HG03060 (cell line): ENCODE measurements around the gene KIFC3.
"Not testable (repeated sequence)": the region's sequence is repeated elsewhere in the genome, so short reads cannot be mapped to it uniquely, and the experiment has no call there.

Experiments
- ATAC-seq: cut with Tn5 transposase; IDR thresholded peaks from one replicate; pipeline ENCODE4 v1.9.1; 2021; ENCODE audit warnings: low read depth, moderate number of reproducible peaks; ENCODE audit not compliant: unreplicated experiment

KIFC3 gene

DNA sequence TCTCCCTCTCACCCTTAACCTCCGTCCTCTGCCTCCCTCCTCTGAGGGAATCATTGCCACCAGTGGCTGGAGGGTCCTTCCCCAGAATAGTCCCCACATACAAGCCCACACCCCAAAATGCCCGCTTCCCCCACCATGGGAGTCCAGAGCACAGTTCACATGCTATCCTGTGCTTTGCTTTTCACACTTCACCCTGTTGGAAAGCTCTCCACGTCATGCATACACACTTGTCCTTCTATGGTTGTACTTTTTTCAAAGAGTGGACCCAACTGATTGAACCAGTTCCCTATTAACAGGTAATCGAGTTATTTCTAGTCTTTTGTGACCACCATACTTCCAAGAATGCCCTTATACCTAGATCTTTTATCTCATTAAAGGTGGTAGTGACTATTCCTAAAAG, 23.8 kb upstream of the KIFC3 start:
- no peak for ATAC-seq

DNA sequence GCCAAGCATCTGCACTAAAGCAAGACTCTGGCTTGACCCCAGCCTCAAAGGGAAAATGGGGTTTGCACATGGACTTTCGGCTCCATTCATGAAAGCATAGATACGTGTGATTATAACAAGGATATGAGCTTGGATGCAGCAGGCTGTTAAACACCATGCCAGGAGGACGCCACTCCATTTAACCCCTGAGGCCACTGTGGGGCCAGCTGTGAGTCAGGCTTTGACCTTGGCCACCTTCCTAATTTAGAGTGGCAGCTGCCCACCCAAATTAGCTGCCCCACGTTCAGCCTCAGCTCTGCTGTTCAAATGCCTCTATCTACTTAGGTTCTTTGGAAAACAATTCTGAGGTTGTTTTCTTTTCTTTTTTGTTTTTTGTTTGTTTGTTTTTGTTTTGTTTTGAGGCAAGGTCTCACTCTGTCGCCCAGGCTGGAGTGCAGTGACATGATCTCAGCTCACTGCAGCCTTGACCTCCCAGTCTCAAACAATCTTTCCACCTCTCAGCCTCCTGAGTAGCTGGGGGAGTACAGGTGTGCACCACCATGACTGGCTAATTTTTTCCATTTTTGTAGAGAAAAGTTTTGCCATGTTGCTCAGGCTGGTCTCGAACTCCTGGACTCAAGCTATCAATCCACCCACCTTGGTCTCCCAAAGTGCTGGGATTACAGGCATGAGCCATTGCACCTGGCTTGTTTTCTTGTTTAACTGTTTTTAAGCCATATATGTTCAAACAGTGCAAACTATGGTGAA, 23.2 kb upstream of the KIFC3 start:
- ATAC-seq: no peak

DNA sequence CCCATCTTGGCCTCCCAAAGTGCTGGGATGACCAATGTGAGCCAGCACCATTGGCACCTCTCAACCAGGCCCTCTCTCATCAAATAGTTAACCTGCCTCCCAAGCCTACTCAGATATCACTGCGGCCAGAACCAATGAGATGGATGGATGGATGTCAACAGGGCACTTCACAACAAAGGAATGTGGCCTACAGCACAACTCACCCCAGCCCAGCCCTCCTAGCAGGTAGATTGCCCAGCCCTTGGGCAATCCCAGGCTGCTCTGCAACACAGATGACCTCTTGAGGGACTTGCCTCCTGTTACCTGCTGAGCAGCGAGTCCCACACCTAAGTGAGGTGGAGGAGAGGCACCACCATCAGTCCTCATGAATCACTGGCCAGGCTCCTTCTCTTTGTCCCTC, 22.6 kb upstream of the KIFC3 start:
- no peak for ATAC-seq

DNA sequence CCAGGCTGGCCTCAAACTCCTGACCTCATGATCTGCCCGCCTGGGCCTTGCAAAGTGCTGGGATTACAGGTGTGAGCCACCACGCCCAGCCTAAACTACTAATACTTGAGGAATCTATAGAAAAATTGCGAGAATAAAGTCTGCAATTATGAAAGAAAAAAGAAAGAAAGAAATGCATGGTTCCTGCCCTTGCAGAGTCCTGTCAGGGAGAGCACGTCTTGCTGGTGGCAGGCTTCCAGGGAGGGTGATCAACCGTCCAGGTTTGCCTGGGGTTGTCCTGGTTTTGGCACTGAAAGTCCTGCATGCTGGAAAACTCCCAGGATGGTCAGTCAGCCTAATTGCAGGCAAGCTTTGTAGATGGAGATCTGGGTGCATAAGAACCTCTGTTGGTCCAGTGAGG, 21.5 kb upstream of the KIFC3 start:
- no peak for ATAC-seq

DNA sequence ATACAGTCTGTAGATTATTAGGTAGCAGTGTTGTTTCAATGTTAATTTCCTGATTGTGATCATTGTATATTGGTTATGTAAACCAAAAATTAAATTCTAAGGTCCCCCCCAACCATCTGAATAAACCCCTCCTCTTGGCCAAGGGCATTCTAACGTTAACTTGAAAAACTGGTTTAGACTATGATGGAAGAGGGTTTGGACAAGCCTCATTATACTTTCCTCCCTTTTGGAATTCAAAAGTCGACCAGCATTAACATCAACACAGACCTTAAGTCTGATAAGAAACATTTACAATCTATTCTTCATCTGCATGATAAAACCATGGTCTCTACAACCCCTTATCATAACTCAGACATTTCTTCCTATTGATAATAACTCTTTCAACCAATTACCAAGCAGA, 20.6 kb upstream of the KIFC3 start:
- ATAC-seq: no peak

DNA sequence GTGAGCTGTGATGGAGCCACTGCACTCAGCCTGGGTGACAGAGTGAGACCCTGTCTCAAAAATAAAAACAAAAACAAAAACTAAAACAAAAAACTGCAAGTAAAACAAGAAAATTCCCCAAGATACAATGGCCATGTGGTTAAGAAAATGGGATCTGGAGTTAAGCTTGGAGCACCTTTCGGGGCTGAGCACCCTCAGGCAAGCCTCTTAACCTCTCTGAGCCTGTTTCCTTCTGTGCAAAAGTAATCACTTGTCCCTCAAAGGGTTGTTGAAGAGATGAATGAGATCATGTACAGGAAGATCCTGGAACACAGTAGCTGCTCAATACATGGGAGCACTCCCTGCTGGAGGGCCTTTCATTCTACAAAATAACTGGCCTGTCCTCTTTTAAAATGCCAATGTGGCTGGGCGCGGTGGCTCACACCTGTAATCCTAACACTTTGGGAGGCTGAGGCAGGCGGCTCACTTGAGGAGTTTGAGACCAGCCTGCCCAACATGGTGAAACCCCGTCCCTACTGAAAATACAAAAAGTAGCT, 19.8 kb upstream of the KIFC3 start:
- no peak for ATAC-seq

DNA sequence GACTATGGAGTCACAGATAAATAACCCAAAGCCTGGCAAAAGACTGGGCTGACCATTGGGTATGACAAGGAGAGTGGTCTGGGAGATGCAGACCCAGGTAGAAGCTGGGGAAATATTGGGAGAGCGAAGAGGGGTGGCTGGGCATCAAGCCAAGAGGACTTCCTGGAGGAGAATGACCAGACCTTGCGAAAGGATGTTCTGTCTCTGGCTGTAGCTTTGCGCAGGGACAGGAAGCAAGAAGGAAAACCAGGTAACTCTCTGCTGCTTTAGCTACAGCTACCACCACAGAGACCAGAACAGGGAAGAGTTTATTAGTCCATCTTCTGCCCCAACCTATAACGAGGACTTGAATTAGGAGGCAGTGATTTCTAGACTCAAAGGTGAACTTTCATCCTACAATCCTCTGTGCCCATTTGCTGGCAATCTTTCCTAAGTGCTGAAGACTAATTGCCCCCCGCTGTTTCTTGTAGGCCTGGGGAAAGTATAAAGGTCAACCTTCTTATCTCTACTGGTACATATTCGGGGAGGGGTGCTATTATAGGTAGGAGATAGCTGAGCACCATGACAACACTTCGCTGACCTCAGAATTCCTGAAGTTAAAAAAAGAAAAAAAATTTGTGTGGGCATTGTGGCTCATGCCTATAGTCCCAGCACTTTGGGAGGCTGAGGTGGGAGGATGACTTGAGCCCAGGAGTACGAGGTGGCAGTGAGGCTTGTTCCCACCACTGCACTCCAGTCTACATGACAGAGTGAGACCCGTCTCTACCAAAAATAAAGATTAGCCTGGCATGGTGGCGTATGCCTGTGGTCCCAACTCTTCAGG, 19.1 kb upstream of the KIFC3 start:
- no peak for ATAC-seq

DNA sequence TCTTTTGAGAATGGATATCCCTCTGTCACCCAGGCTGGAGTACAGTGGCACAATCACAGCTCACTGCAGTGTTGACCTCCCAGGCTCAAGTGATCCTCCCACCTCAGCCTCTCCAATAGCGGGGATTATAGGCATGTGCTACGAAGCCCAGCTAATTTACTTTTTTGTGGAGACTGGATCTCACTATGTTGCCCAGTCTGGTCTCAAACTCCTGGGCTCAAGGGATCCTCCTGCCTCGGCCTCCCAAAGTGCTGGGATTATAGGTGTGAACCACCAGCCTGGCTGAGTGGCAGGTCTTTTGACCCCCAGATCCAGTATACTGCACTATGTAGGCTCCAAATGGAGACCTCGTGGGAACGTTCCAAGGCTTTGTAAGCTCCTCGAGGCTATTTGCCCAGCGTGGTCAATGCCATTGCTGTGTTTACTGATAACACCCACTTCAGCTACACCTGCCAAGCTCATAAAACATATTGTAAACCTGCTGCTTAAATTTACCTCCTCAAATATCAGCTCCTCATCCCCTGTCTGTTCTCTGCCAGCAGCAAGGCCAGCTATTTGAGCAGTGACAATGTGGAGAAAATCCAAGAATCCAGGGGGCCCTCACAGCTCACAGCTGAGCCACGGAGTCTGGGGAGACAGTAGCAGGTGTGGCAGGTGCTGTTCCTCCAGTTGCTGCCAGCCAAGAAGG, 16.2 kb upstream of the KIFC3 start:
- ATAC-seq: no peak

DNA sequence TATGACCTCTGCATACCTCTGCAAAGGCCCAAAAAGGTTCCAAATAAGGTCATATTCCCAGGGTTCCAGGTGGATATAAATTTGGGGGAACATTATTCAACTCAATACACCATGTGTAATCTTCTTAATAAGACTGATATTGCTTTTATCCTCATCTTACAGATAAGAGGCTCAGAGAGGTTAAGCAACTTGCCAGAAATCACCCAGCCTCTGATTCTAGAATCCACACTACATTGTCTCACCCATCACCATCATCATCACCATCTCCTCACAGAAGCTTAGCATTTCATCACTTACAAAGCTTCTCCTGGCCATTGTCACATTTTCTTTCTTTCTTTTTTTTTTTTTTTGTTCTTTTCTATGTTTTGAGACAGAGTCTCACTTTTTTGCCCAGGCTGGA, 15.4 kb upstream of the KIFC3 start:
- ATAC-seq: no peak

DNA sequence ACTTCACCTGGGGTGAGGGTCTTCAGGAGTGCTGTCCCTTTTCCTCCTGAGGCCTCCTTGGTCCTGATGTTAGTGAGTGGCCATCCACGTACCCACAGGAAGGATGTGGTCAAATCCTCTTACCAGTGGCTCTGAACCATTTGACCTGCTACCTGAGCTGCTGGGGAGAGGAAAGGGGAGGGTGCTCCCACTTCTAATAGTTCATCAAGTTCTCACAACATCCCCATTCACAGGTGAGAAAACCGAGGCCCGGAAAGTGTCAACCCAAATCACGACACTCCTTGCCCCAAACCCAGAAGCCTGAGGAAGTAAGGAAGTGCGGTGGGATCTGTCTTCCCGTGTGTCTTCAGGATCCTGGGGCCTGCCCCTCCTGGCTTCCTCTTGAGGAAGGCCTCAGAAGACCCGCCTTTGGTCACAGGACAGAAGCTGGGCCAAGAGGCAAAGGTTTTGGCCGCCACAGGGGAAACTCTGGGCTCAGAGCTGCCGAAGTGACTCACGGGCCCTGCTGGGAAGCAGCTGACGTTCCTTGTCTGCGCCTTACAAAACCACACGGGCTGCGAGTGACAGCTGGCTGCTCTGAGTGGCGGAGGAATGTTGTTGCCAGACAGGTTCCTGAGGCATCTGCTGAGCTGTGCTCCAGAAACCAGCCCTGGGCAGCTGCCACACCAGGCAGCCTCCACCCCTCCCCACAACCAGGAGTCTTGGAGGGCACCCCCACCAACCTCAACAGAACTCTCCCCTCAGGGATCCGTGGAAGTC, 13.9 kb upstream of the KIFC3 start:
- ATAC-seq: no peak

DNA sequence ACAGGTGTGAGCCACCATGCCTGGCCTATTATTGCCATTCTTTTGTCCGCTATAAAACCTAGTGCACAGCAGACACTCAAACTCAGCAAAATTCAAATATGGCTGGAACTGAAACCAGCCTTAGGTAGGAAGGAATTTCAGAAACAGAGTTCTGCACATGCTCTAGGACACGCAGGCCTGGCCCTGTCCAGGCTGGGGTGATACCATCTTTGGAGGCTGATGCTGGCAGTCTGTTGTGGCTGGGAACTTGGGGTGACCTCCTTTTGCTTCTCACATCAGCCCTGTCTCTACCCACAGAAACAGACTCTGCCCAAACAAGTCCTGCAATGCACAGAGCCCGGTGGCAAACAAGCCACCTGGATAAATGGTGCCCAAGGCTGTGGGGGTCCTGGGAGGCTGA, 12.6 kb upstream of the KIFC3 start:
- ATAC-seq: no peak

DNA sequence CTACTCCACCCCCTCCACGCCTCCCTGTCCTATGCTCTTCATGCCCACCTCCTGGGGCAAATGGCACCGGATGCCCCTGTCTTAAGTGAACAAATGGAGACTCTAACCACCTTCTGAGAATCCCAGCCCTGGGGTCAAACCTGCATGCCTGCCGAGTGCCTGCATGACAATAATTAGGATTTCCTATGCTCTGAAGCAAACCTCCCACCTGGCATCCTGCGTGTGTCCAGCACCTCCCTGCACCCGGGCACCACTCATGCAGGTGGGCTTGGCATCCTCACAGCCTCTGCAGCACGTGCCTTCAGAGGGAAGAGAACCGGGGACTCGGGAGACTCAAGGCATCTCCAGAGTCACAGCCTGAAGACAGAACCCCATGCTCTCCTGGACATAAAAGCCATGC, 11.2 kb upstream of the KIFC3 start:
- ATAC-seq: no peak

DNA sequence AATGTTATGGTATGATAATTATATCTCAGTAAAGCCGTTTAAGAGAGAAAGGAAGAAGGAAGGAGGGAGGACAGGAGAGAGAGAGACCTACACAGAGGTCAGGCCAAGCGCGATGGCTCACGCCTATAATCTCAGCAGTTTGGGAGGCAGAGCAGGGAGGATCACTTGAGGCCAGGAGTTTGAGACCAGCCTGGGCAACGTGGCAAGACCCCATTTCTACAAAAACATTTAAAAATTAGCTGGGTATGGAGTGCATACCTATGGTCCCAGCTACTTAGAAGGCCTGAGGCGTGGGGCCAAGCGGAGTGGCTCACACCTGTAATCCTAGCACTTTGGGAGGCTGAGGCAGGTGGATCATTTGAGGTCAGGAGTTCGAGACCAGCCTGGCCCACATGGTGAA, 9.0 kb upstream of the KIFC3 start:
- ATAC-seq: not testable (repeated sequence)

DNA sequence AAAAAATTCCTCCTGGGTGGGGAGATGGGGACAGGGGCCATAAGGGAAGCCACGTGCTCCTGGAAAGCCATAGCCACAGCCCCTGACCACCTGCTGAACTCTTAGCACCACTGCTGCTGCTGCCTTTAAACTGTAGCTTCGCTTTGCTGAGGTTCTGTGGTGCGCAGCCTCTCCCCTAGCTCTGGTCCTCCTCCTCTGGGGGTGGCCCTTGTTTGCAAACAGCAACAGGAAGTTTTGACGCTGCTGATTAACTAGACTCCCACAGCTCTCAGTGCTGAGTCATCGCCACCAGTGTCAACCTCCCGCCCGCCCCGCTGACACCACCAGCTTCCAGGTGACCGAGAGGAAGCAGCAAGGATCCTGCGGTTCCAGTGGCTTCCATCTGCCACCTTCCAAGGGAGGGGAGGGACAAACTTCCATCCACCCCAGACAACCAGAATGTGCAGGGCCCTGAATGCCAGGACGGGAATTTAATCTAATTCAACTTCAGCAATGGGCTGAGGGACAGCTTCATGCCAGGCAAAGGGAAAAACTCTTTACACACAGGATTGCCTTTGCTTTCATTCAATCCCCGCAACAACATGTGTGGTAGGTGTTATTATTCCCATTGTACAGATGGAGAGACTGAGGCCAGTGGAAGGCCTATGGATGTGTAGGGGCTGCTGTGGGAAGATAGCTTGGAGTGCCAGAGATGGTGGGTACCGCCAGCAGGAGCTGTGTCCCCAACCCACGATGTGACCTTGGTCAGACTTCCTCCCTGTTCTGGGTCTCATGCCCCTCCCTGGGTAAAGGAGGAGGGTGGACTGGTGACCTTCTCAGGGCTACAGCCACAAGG, 8.1 kb upstream of the KIFC3 start:
- ATAC-seq: peak; percentile 92

DNA sequence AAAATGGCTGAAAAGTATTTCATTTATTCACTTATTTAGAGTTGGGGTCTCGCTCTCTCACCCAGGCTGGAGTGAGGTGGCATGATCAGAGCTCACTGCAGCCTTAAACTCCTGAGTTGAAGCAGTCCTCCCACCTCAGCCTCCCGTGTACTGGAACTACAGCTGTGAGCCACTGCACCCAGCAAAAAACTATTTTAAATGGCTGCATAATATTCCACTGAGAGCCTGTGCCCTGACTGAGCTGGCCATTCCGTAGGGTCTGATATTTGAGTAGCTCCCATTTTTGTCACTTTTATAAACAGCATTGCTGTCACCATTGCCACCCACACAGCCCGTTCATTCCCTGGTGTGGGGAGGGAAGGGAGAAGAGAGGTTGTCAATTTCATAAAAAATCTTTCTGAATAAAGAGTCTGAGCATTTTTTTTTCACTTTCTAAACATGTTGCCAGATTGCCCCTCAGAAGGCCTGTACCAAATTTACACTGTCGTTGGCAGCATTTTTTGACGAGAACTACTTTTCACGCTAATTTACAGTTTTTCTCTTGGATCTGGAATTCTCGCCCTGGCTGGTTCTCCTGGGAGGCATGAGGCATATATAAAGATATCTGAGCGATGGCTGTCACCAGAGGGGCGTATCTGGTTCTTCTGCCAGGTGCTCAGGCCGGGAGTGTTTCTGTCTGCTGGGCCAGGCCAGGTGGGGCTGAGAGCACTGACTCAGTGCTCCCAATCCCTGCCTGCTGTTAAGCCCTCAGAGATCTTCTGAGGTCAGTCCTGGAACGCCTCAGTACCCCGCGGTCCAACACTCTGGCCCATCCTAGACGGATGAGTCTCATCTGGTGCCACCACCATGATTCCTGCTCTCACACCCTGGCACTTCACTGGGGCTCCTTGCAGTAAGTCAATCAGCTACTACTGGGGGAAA, 7.2 kb upstream of the KIFC3 start:
- no peak for ATAC-seq

DNA sequence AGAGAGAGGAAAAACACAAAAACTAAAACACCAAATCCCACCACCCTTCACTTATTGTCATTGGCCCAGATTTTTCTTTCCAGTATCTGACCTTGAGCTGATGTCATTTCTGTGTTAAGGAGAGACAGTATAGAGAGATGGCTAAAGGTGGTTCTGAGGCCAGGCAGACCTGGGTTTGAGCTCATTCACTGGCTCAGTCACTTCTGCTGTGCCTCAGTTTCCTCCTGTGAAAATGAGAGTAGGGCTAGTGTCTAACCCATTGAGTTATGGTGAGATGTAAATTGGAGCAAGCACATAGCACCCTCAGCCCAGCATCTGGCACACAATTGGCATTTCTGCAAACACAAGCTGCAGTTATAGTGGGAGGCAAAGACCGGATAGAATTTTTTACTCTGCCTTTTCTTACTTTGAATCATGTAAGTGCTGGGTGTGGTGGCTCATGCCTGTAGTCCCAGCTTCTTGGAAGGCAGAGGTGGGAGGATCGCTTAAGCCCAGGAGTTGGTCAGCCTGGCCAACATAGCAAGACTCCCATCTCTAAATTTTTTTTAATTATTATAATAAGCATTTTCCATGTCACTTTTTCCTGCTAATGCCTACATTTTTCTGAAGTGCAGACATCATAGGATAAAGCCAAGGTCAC, 6.4 kb upstream of the KIFC3 start:
- ATAC-seq: no peak

DNA sequence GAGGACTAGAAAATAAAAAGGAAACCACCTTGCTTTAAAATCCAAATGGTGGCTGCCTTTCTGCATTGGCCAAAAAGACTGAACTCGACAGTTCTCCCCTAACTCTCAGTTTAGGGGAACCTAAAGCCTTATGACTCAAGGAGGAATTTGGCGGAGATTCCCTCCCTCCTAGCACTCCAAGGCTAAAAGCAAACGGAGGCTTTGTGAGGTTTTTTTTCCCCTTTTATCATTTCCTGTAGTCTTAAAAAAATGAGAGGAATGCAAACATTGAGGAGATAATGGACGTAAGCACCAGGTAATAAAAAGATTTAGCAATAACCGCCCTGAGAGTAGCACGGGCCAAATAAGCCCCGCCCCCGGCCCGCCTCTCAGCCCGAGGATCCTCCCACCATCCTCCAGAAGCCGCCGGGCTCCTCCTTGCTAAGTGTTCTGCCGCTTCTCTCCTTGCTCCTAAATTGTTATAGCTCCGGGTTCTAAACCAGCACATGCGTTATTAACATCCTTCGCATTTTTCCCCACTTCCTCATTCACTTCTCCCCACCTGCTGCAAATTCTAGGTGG, 5.8 kb upstream of the KIFC3 start:
- ATAC-seq: no peak
